ENCODE results near the gene BCAS1. TPM values are rescaled to one million over a fixed set of nuclear protein-coding genes. Genes with fewer than 3 reads are reported as not detected.
"Not testable (repeated sequence)": the region's sequence is repeated elsewhere in the genome, so short reads cannot be mapped to it uniquely, and the experiment has no call there.

Gene BCAS1
- total RNA-seq, 4 donors from 2014 or later = 0.97 to 9.3 (median 4.4) TPM

- 62 to 75% methylated on average over 5 of the region's 5 CpGs for WGBS, 2 donors
- TF ChIP-seq CTCF (IDR thresholded peaks at IDR 0.05) (no peak), POLR2A (IDR thresholded peaks at IDR 0.05) (no peak)
Observed at GRCh38 chr20:53975761-53976160, 94.6 kb downstream of the BCAS1 start.

GRCh38 chr20:53974785-53975555 lies 95.4 kb downstream of the BCAS1 start:
- Histone ChIP-seq H3K4me1 (no peaks in the 10 kb centered on the region), H3K9me3 (no peaks in the 10 kb centered on the region), H3K27ac (no peak overlapping the region), H3K27me3 (no peaks in the 10 kb centered on the region), H3K4me3 (no peak overlapping the region), H3K36me3 (no peaks in the 10 kb centered on the region)
- no peak for DNase-seq
- 85 to 86% methylated on average over 18 to 19 of the region's 19 CpGs for WGBS, 2 donors
- TF ChIP-seq CTCF (IDR thresholded peaks at IDR 0.05) = no peak
- no peak for TF ChIP-seq POLR2A (IDR thresholded peaks at IDR 0.05)
- intact Hi-C loops (cut with DNase I) = no loop called here

More at GRCh38 chr20:53975761-53976160, 94.6 kb downstream of the BCAS1 start:
- H3K27ac ChIP-seq = no peak overlapping the region
- H3K4me3 ChIP-seq = no peak overlapping the region
- H3K4me1 ChIP-seq = no peaks in the 10 kb centered on the region
- no peaks in the 10 kb centered on the region for H3K27me3 ChIP-seq
- DNase-seq = no peak
- H3K36me3 ChIP-seq = no peaks in the 10 kb centered on the region
- H3K9me3 ChIP-seq = no peaks in the 10 kb centered on the region
- intact Hi-C loops (cut with DNase I) = no loop called here

GRCh38 chr20:53973882-53974281 lies 96.5 kb downstream of the BCAS1 start:
- DNase-seq; H3K27me3 ChIP-seq; H3K27ac ChIP-seq; H3K9me3 ChIP-seq; H3K4me1 ChIP-seq; H3K4me3 ChIP-seq; intact Hi-C loops (cut with DNase I); H3K36me3 ChIP-seq: not testable (repeated sequence)
- 53 to 76% methylated on average over 5 of the region's 5 CpGs for WGBS, 2 donors

DNA sequence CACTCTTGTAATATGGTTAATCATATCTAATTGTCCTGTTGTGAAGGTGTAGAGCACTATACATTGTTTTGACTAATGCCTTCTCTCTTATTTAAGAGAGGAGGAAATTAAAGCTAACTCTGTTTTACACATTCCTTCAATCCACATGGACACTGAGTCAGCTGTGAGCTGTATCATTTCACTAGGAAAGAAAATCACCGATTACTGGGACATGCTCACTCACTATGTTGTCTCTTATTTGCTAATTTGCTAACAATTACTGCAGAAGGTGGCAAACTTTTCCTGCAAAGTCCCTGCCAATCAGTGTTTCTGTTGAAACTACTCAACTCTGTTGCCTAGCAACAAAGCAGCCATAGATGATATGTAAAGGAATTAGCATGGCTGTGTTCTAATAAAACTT lies 98.2 kb downstream of the BCAS1 start:
- intact Hi-C loops (cut with DNase I) = no loop called here
- no peaks in the 10 kb centered on the region for H3K36me3 ChIP-seq
- WGBS, 2 donors = 85 to 86% methylated on average over 1 of the region's 1 CpG

GRCh38 chr20:53971096-53971683 lies 99.2 kb downstream of the BCAS1 start:
- TF ChIP-seq CTCF (IDR thresholded peaks at IDR 0.05) = no peak
- no peak for TF ChIP-seq POLR2A (IDR thresholded peaks at IDR 0.05)
- intact Hi-C loops (cut with DNase I) = no loop called here
- Histone ChIP-seq H3K9me3 (no peaks in the 10 kb centered on the region), H3K4me1 (no peaks in the 10 kb centered on the region), H3K27me3 (no peaks in the 10 kb centered on the region), H3K27ac (no peak overlapping the region), H3K36me3 (no peaks in the 10 kb centered on the region), H3K4me3 (no peak overlapping the region)
- no peak for DNase-seq
- WGBS, 2 donors = 81 to 98% methylated on average over 3 of the region's 3 CpGs

More for the DNA sequence above, 98.2 kb downstream of the BCAS1 start:
- H3K9me3 ChIP-seq = no peaks in the 10 kb centered on the region
- H3K27me3 ChIP-seq = no peaks in the 10 kb centered on the region
- DNase-seq = no peak
- TF ChIP-seq POLR2A (IDR thresholded peaks at IDR 0.05) (no peak), CTCF (IDR thresholded peaks at IDR 0.05) (no peak)
- no peak overlapping the region for H3K4me3 ChIP-seq
- H3K27ac ChIP-seq = no peak overlapping the region
- H3K4me1 ChIP-seq = no peaks in the 10 kb centered on the region
